Stimulated activated CD8-positive, alpha-beta memory T cell treated with anti-CD3 and anti-CD28 coated beads, Interleukin-12 subunit alpha, Interleukin-12 subunit beta, amount 100 ng/mL, for 24 hours (primary cell): ENCODE measurements around the gene CD200R1L.

Source experiments
- DNase-seq: peaks from one replicate; pipeline ENCODE4 v3.0.0-alpha.2; 2020; ENCODE audit errors: extremely low read depth

The CD200R1L gene

GRCh38 chr3:112791736-112792135, 54.9 kb downstream of the CD200R1L start:
- DNase-seq: no peak

GRCh38 chr3:112789787-112790186, 56.9 kb downstream of the CD200R1L start:
- no peak for DNase-seq

- no peak for DNase-seq
These were observed 59.6 kb downstream of the CD200R1L start for GRCh38 chr3:112786881-112787579.

- DNase-seq: no peak
These were observed 60.6 kb downstream of the CD200R1L start for GRCh38 chr3:112786002-112786590.

GRCh38 chr3:112785321-112786001, 61.2 kb downstream of the CD200R1L start:
- no peak for DNase-seq

GRCh38 chr3:112782491-112782890, 64.2 kb downstream of the CD200R1L start:
- DNase-seq: no peak

GRCh38 chr3:112781599-112781998, 65.1 kb downstream of the CD200R1L start:
- no peak for DNase-seq

GRCh38 chr3:112779558-112780480, 66.8 kb downstream of the CD200R1L start:
- DNase-seq: no peak

- DNase-seq: no peak
These were observed 67.7 kb downstream of the CD200R1L start for GRCh38 chr3:112779011-112779410.

GRCh38 chr3:112778353-112778948, 68.2 kb downstream of the CD200R1L start:
- no peak for DNase-seq

GRCh38 chr3:112777811-112778210, 68.9 kb downstream of the CD200R1L start:
- no peak for DNase-seq

GRCh38 chr3:112776836-112777235, 69.8 kb downstream of the CD200R1L start:
- no peak for DNase-seq

GRCh38 chr3:112776000-112776399, 70.7 kb downstream of the CD200R1L start:
- DNase-seq: no peak

- no peak for DNase-seq
These were observed 71.5 kb downstream of the CD200R1L start for GRCh38 chr3:112775011-112775742.

GRCh38 chr3:112774293-112774926, 72.3 kb downstream of the CD200R1L start:
- DNase-seq: no peak

- DNase-seq: no peak
These were observed 72.8 kb downstream of the CD200R1L start for GRCh38 chr3:112773864-112774263.

- no peak for DNase-seq
These were observed 75.7 kb downstream of the CD200R1L start for GRCh38 chr3:112770951-112771350.

- no peak for DNase-seq
These were observed 76.5 kb downstream of the CD200R1L start for GRCh38 chr3:112770032-112770626.

GRCh38 chr3:112769286-112769978, 77.2 kb downstream of the CD200R1L start:
- DNase-seq: no peak
